Right hindlimb (tissue), 1 donor: ENCODE results near the gene SLC7A9.
"Not testable (repeated sequence)": the region's sequence is repeated elsewhere in the genome, so short reads cannot be mapped to it uniquely, and the experiment has no call there.

ENCODE experiments used
- DNase-seq: peaks from one replicate; pipeline ENCODE4 v3.0.0-alpha.2; 2018

The SLC7A9 gene

DNA sequence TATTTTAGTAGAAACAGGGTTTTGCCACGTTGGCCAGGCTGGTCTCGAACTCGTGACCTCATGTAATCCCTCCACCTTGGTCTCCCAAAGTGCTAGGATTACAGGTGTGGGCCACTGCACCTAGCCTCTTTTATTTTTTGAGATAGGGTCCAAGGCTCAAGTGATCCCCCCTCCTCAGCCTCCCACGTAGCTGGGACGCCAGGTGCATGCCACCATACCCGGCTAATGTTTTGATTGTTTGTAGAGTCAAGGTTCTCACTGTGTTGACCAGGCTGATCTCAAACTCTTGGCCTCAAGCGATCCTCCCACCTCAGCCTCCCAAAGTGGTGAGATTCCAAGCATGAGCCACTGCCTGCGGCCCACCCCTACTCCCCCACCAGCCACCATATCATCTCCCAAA lies 6.3 kb downstream of the SLC7A9 start:
- no peak for DNase-seq

DNA sequence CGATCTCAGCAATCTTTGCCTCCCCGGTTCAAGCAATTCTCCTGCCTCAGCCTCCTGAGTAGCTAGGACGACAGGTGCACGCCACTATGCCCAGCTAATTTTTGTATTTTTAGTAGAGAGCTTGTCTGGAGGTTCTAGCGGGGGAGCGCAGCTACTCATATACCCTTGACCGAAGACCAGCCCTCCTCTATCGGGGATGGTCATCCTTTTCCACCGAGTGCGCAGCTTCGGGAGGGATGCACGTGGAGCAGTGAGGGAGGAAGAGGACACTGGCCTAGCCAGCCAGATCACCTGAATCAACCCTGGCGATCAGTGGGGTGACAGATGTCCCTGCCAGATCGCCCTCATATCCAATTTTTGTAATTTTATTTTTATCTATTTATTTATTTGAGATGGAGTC lies 6.8 kb downstream of the SLC7A9 start:
- no peak for DNase-seq

GRCh38 chr19:32862173-32862572 lies 7.4 kb downstream of the SLC7A9 start:
- no peak for DNase-seq

GRCh38 chr19:32861596-32861995 lies 8.0 kb downstream of the SLC7A9 start:
- DNase-seq: no peak

DNA sequence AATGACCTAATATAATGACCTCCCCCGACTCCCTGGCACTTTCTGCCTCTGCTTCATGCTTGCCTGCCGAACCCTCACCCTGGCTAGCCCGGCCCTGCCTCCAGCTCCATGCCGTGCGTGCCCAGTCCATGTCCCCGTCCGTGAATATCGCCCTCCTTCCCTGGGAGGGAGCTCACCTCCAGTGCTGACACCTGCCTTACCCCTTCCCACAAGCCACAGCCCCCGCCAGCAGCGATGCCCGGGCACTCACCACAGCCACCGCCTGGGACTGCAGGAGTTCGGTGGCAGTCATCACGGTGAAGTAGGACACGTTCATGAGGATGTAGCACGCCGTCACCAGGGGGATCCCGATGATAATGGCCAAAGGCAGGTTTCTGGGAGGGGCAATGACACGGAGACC lies 10.0 kb downstream of the SLC7A9 start:
- DNase-seq: no peak

DNA sequence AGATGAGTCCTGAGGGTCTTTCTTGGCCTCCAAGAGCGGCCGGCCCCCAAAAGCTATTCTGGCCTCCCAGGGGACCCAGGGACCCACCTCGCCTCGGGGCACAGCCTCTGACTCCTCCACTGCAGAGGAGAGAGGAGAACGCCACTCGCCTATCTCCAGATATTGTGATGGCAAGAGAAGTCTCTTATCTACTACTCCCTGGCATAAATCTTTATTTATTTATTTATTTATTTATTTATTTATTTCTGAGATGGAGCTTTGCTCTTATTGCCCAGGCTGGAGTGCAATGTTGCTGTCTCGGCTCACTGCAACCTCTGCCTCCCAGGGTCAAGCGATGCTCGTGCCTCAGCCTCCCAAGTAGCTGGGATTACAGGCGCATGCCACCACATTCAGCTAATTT lies 11.0 kb downstream of the SLC7A9 start:
- DNase-seq: no peak

DNA sequence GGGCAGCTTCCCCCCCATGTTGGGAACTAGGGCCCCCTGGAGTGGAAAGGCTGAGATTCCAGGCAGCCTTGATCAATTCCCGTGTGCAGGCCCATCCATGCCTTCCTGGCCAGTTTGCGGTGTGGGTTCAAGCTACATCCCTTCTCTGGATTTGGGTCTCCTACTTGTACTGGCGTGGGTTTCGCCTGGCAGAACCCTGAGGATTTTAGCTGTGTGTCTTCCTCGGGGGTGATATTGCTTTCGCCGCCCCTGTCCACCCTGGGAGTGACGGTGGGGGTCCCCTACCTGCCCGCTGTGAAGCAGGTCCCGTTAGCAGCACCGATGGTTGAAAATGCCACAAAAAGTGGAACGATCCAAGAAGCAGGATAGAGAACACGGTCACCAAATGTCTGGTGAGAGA lies 11.4 kb downstream of the SLC7A9 start:
- DNase-seq: no peak

GRCh38 chr19:32857584-32857983 lies 12.0 kb downstream of the SLC7A9 start:
- no peak for DNase-seq

DNA sequence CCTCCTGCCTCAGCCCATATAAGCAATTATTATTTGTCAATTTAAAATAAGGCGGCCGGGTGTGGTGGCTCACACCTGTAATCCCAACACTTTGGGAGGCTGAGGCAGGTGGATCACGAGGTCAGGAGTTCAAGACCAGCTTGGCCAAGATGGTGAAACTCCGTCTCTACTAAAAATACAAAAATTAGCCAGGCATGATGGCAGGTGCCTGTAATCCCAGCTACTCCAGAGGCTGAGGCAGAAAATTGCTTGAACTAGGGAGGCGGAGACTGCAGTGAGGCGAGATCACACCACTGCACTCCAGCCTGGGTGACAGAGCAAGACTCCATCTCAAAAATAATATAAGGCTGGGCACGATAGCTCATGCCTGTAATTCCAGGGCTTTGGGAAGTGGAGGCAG lies 12.7 kb downstream of the SLC7A9 start:
- DNase-seq: not testable (repeated sequence)

- no peak for DNase-seq
These were observed 17.4 kb downstream of the SLC7A9 start for GRCh38 chr19:32852216-32852615.

DNA sequence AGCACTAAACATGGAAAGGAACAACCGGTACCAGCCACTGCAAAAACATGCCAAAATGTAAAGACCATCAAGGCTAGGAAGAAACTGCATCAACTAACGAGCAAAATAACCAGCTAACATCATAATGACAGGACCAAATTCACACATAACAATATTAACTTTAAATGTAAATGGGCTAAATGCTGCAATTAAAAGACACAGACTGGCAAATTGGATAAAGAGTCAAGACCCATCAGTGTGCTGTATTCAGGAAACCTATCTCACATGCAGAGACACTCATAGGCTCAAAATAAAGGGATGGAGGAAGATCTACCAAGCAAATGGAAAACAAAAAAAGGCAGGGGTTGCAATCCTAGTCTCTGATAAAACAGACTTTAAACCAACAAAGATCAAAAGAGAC lies 21.5 kb downstream of the SLC7A9 start:
- not testable (repeated sequence) for DNase-seq

DNA sequence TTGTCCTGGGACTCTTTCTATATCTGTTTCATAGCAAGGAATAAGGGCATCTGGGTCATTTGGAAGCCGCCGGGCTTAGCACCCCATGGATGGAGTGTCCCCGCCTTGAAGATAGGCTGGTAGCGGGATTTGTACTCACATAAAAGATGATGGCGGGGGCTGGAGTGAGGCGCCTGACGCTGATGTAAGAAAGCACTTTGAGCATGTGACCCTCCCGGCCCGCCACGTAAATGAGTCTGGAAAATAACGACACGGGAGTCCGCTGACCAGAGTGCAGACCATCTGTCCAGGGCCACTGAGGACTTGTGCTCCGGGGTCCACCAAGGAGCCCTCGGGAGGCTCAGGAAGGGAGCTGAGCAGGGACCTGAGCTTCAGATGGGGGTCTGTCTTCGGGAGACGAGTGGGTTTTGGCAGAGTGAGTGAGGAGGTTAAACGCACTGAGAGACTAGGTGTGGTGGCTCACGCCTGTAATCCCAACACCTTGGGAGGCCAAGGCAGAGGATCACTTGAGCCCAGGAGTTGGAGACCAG lies 25.8 kb downstream of the SLC7A9 start:
- DNase-seq: no peak

DNA sequence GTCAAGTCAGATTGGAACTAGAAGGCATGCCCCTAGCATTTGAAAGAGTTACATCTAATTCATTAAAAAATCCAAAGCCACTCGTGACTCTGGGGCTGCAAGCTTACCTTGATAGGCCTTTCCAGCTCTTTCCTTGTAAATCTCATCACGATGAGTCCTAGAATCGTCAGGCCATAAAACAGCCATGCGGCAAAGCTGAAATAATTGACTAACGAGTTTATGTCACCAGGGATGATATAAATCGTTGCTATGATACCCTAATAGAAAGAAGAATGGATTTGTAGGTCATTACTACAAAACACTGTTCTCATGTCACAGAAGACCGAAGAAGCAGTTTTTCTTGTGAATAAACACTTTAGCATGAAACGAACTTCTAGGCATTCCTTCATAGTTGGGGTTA lies 27.5 kb downstream of the SLC7A9 start:
- no peak for DNase-seq

DNA sequence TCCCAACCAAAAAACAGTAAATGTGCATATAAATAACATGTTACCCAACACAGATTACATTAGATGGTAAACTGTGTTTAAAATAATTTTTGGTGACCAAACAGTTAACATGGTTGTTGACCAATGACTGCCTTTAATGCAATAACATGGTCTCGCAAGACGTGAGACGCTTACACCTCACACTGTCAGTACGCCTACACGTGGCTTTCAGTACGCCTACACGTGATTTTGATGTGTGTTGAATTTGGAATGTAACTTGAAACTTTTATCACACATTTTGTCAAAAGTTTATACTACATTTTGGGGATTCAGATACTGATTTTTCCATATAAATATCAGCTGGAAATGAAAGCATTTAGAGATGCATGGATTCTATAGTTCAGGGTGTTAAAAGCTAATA lies 32.0 kb downstream of the SLC7A9 start:
- no peak for DNase-seq

- DNase-seq: not testable (repeated sequence)
These were observed 36.2 kb downstream of the SLC7A9 start for GRCh38 chr19:32833388-32833787.

GRCh38 chr19:32832825-32833224 lies 36.7 kb downstream of the SLC7A9 start:
- not testable (repeated sequence) for DNase-seq

GRCh38 chr19:32832094-32832493 lies 37.5 kb downstream of the SLC7A9 start:
- DNase-seq: not testable (repeated sequence)

DNA sequence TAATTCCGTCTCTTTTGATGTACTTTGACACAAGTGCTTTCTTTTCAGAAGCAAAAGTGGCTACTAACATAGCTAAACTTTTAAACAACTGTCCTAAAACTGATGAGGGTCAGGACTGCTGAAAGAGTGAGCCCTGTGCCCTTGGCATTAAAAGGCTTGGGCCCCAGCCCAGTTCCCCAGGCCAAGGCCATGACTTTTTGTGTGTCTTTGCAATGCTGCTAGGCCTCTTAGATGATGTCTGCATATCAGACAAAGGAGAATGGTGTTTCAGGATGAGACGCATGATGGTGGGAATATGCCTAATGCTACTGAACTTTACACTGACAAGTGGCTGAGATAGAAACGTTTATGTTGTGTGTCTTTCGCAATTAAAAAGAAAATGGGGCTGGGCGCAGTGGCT lies 38.0 kb downstream of the SLC7A9 start:
- DNase-seq: no peak

DNA sequence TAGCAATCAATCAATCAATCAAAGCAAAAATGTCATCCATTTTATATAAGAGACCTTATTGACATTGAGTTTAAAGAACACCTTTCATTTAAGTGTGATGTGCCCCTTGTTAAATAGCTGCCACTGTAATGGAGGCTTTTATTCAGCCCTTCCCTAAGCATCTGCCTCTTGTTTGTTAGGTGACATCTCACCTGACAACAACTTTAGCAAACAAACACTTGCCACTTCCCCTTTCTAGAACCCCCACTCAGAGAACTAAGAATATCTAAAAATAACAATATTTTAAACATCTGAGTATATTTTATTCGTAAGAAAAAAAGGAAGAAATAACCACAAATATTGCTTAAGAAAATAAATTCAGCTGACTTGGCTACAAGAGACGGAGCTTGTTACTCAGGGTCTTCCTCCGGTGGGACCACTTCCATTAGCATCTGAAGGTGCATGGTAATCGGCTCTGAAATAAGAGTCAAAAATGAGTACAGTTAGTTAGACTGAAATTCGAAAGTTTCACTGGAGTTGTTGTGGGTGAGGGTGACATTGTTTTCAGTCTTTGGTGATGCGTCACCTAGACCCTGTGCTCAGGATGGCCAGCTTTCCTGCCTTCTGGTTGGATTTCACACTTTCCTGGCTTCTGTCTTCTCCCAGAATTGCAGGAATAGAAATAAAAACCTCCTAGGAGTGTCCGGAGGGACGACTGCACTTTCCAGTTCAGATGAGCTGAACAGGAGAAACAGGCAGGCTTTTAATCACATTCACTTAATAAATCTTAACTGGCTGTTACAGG lies 39.1 kb downstream of the SLC7A9 start:
- no peak for DNase-seq

DNA sequence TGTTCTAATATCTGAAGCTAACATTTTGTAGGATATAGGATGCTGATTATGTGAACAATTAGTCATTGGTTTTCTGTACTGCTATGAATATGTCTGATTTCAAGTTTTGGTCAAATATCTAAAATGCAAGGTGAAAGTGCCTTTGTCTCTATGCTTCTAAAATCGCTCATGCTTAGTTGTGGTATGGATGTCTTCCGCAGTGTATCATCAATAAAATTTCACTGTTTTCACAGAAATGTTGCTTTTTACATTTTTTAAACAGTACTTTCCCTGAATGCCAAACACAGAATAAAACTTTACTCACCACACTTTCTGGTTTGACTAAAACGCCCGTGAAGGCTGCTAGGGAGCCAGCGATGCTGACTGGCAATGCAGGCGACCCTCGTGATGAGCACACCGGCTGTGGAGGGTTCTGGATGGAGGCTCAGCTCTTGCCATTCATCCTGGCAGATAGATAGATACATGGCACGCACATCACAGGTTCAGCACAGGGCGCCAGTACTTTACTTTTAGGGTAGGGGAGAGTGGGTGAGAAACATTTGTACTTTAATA lies 40.1 kb downstream of the SLC7A9 start:
- DNase-seq: no peak

DNA sequence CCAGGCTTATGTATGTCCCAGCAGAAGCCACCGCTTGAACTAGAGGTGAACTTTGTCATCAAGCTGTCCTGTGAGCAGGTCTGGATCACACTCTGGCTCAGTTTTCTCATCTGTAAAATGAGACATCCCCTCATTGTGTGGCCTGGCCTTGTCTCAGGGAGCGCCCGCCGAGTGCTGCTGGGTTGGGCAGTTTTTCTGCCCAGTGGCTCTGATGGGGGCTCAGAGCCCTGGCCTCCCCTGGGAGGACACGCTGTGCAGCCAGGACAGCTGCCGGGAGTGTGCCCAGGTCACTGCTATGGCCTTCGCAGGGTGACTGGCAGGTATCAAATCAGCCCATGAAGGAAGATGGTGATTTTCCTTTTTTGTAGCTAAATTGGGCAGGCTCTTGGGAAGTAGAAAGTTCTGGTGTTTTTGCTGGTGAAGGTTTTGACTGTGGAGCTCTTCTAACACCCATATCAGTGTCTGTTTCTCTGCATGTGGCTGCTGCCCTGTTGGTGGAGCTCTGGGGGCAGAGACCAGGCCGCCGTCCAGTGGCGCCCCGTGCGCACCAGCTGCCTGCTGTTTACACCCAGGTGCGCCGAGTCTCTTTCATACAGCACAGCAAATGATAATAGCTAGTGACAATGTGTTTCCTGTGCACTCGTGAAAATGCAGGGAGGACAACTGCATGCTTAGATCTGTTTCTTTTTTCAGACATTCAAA lies 40.8 kb downstream of the SLC7A9 start:
- DNase-seq: no peak

DNA sequence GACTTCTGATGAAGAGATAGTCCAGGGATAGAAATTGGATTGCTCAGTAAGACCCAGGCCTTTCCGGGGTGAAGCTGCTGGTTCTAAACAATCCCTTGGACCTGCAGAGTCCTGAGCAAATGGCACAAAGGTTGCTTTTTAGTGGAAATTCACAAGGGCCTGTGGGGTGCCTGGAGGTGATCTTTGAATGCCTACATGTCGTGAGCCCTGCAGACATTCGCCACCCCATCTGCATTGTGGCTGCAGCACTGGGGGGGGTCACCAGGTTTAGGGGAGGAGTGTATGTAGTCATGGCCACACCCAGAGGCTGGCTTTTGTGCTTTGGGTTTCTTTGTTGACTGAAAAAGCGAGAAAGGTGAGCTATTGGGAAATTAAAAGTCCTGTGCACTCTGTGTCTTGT lies 41.4 kb downstream of the SLC7A9 start:
- DNase-seq: no peak

DNA sequence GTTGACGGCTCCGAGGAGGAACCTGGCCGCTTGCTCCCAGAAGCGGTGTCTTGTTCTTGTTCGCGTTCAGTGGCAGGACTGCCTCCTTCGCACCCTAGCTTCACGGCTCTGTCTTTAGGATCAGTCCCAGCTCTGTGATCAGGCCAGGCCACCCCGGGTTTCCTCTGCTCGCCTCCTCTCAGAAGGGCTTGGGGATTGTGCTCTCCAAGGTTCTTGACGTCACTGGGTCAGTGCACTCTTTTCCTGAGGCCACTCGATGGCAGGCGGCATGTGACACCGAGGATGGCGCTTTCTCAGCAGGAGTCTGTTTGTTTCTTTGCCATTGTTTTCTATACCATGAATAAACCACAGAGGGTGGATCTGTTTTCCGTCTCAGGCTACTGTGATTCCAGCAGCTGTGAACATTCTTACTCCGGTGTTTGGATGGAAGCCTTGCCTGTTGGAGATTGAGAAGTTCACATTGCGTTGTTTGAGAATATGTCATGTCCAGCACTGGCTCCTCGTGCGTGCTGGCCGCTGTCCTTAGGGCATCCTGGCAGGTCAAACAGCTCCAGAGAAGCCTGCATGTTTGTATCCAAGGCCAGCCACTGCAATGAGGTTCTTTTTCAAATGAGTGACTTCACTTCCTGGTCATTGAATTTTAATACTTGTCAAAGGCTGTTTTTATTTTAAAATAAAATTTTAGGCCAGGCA lies 44.5 kb downstream of the SLC7A9 start:
- no peak for DNase-seq
